Measurements from ENCODE around the gene ING5. TPM values are rescaled to one million over a fixed set of nuclear protein-coding genes. Genes with fewer than 3 reads are reported as not detected.

The ING5 gene
- total and polyA plus RNA-seq, 9 donors = 24.9 to 57.1 (median 39.6) TPM

DNA sequence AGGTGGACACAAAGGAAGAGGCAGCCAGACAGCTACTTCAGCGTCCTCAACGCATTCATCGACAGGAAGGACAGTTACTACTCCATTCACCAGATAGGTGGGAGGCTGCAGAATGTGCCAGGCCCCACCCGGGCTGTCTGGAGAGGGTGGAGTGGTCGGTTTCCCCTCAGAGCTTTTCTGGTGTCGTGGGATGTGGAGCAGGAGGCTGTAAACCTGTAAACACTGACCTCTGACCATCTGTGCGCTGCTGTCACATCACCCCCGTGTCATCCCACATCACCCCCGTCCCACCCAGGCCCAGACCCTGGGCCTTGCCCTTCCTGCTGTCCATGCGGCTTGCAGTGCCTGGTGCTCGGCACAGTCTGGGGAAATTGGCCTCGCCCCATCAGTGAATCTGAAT lies 47.3 kb upstream of the ING5 start:
- no peaks in the 10 kb centered on the region for H3K27me3 ChIP-seq
- intact Hi-C loops (cut with DNase I) = loop anchor here in 2 of 4 donors (10.0 kb wide), 1 partner anchor 800 kb away; no protein-coding TSS in a partner anchor
- H3K4me1 ChIP-seq (ENCODE audit: insufficient read depth) = no peaks in the 10 kb centered on the region
- H3K4me3 ChIP-seq = no peak overlapping the region
- H3K36me3 ChIP-seq = no peaks in the 10 kb centered on the region
- H3K9me3 ChIP-seq = no peaks in the 10 kb centered on the region
- no peak for TF ChIP-seq EP300 (IDR thresholded peaks at IDR 0.05)
- TF ChIP-seq POLR2A (IDR thresholded peaks at IDR 0.05) = no peak
- TF ChIP-seq, protein P1, sequence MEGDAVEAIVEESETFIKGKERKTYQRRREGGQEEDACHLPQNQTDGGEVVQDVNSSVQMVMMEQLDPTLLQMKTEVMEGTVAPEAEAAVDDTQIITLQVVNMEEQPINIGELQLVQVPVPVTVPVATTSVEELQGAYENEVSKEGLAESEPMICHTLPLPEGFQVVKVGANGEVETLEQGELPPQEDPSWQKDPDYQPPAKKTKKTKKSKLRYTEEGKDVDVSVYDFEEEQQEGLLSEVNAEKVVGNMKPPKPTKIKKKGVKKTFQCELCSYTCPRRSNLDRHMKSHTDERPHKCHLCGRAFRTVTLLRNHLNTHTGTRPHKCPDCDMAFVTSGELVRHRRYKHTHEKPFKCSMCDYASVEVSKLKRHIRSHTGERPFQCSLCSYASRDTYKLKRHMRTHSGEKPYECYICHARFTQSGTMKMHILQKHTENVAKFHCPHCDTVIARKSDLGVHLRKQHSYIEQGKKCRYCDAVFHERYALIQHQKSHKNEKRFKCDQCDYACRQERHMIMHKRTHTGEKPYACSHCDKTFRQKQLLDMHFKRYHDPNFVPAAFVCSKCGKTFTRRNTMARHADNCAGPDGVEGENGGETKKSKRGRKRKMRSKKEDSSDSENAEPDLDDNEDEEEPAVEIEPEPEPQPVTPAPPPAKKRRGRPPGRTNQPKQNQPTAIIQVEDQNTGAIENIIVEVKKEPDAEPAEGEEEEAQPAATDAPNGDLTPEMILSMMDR (IDR thresholded peaks at IDR 0.05) = no peak
- WGBS, 3 donors = 79 to 85% (median 84%) methylated on average over 12 of the region's 12 CpGs
- no peak for DNase-seq
- H3K27ac ChIP-seq = no peak overlapping the region

DNA sequence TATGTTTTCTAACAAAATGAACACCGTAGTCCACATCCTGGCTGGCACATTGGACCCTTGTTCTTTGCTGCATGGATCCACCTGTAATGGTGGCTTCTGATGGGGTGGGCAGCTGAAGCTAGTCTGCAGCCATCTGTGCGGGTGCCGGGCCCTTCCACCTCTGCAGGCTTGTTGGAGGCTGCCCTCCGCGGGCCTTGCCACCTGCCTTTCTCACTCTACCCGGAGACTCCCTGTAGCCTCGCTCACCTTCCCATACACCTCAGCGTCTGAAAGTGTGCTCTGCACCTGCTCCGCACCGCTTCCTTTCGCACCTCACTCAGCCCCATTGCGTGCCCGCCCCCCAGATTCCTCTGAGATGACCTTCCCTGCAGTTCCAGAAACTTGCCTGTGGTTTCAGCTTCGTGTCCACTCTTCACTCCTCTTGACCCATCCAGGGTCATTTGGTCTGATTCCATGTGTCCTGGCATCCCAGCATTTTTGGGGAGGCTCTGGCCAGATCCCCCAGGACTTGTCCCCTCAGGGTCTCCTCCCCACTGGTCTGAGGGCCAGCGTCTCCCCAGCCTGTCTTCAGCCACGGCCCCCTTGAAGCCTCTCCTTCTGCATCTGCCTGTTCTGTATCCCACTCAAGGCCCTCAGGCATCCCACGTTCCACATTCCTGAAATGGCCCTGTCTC lies 46.2 kb upstream of the ING5 start:
- intact Hi-C loops (cut with DNase I) = loop anchor here in 2 of 4 donors (10.0 kb wide), 1 partner anchor 801 kb away; no protein-coding TSS in a partner anchor
- H3K27me3 ChIP-seq = no peaks in the 10 kb centered on the region
- no peak overlapping the region for H3K4me3 ChIP-seq
- DNase-seq = no peak
- H3K9me3 ChIP-seq = no peaks in the 10 kb centered on the region
- H3K27ac ChIP-seq = no peak overlapping the region
- whole genome bisulfite sequencing, 3 donors = 84 to 88% (median 86%) methylated on average over 17 of the region's 17 CpGs
- TF ChIP-seq POLR2A (IDR thresholded peaks at IDR 0.05) (no peak), EP300 (IDR thresholded peaks at IDR 0.05) (no peak)
- TF ChIP-seq, protein P1 (IDR thresholded peaks at IDR 0.05) = no peak
- H3K4me1 ChIP-seq (ENCODE audit: insufficient read depth) = no peaks in the 10 kb centered on the region
- no peaks in the 10 kb centered on the region for H3K36me3 ChIP-seq

GRCh38 chr2:241656190-241656741 lies 45.6 kb upstream of the ING5 start:
- Histone ChIP-seq H3K9me3 (no peaks in the 10 kb centered on the region), H3K36me3 (no peaks in the 10 kb centered on the region), H3K27ac (no peak overlapping the region), H3K4me3 (no peak overlapping the region), H3K27me3 (no peaks in the 10 kb centered on the region), H3K4me1 (ENCODE audit: insufficient read depth) (no peaks in the 10 kb centered on the region)
- intact Hi-C loops (cut with DNase I) = loop anchor here in 2 of 4 donors (10.0 kb wide), 1 partner anchor 801 kb away; no protein-coding TSS in a partner anchor
- TF ChIP-seq, protein P1 (IDR thresholded peaks at IDR 0.05) = no peak
- TF ChIP-seq EP300 (IDR thresholded peaks at IDR 0.05) (no peak), POLR2A (IDR thresholded peaks at IDR 0.05) (no peak)
- DNase-seq = peak in 1 of 5 donors; percentile 33
- WGBS, 3 donors = 95 to 96% (median 95%) methylated on average over 13 of the region's 13 CpGs

GRCh38 chr2:241657786-241658254 lies 44.0 kb upstream of the ING5 start:
- no peak overlapping the region for H3K27ac ChIP-seq
- intact Hi-C loops (cut with DNase I) = loop anchor here in 3 of 4 donors (2.0 to 10.0 kb wide), 2 partner anchors 803 to 807 kb away; no protein-coding TSS in a partner anchor
- no peaks in the 10 kb centered on the region for H3K27me3 ChIP-seq
- DNase-seq = no peak
- no peaks in the 10 kb centered on the region for H3K36me3 ChIP-seq
- no peak overlapping the region for H3K4me3 ChIP-seq
- TF ChIP-seq POLR2A (IDR thresholded peaks at IDR 0.05) = no peak
- TF ChIP-seq, protein P1 (IDR thresholded peaks at IDR 0.05) = no peak
- 78 to 86% (median 81%) methylated on average over 14 to 15 of the region's 15 CpGs for WGBS, 3 donors
- H3K4me1 ChIP-seq (ENCODE audit: insufficient read depth) = no peaks in the 10 kb centered on the region
- H3K9me3 ChIP-seq = no peaks in the 10 kb centered on the region
